T-helper 2 cell treated with Interferon-gamma antibody and Interleukin-4, amounts not matched to agents 100 ng/mL and 5 ng/mL, for 36 hours (primary cell): ENCODE results near the gene CLMN. TPM values are rescaled to one million over a fixed set of nuclear protein-coding genes. Genes with fewer than 3 reads are reported as not detected.

Experiments used
- intact Hi-C: fragments of 100-400 bp; cut with micrococcal nuclease; formaldehyde crosslinking; loops from one replicate; pipeline ENCODE4 v1.15.1; 2023
- total RNA-seq: library from RNA; stranded (reverse); gene quantifications from 2 replicates; pipeline ENCODE4 v1.2.3, GENCODE V29; 2022

CLMN gene
- total RNA-seq, 1 donor from 2014 or later: 1.5 TPM

DNA sequence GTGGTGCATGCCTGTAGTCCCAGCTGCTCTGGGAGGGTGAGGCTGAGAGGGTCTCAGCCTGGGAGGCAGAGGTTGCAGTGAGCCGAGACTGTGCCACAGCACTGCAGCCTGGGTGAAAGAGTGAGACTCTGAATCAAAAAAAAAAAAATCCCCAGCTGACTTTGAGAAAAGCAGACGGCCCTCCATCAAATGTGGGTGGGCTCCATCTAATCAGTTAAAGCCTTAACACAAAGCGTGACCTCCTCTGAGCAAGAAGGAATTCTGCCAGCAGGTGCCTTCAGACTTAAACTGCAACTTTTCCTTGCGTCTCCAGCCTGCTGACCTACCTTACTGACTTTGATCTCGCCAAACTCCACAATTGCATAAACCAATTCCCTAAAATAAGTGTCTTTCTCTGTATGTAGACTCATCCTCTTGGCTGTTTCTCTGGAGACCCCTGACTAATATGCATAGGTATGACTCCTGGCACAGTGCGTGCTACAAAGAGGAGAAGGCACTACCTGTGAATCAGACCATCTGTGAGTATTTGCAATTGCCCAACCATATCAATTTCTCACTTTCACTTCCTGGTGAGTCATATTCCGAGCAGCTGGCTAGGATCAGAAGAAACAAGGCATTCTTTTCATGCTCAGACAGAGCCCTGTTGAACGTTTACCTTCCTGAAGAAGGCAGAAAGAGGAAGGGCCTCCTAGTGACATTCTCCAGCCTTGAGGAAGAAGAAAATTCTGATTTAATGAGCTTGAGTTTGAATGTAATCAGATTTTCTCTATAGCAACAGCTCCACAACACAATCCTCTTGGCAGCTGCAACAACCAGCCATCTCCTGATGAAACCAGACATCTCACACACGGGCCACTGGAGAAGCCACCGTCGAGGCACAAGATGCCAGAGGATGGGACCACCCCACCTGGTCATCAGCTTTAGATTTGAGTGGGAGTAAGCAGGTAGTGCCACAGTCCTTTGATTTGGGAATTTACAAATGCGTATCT is 54.3 kb downstream of the CLMN start:
- intact Hi-C loops: loop anchor here (2.0 to 5.0 kb wide), 2 partner anchors 53 to 108 kb away; partner anchors contain the start of genes CLMN and DICER1

DNA sequence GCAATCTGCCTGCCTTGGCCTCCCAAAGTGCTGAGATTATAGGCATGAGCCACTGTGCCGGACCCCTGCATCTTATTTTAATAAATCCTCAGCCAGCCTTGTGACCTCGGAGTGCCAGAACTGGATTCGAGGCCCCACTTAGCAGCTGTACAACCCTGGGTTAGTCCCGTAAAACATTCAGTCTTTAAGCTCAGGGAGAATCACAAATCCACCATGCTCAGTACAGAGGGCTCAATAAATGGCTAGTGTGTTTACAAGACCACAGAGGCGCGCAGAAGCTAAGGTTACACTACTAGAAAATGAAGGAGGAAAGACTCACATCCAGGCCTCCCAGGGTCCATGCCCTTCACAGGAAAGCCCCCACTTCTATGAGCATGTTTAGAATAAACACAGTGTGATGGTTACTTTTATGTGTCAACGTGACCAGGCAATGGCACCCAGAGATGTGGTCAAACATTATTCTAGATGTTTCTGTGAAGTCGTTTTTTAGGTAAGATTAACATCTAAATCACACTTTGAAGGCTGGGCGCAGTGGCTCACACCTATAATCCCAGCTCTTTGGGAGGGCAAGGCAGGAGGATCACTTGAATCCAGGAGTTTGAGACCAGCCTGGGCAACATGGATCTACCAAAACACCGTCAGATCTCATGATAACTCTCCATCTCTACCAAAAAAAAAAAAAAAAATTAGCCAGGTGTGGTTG is 55.3 kb downstream of the CLMN start:
- intact Hi-C loops: loop anchor here (2.0 kb wide), 1 partner anchor 54 kb away; the partner anchor contains the start of gene CLMN

DNA sequence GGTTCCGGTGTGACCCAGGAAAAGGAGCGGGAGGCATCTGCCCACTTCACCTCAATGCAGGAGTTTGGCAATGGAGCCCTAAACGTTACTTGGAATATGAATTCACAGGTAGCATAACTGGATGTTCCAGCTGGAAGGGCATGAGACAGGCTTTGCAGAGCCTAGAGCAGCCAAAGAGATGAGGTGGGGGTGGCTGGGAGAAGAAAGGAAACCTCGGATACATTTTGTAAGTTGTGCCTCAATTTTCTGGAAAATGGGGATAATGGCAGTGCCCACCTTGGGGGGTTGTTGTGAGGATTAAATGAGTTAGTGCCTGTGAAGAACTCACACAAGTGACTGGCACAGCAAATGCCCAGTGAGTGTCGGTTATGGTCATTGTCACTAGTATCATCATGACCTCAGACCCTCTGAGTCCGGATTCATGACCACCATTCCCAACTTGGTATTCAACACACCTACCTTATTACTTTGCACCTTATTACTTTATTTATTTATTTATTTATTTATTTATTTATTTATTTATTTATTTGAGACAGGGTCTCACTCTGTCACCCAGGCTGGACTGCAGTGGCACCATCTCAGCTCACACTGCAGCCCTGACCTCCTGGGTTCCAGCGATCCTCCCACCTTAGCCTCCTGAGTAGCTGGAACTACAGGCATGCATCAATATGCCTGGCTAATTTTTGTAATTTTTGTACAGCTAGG is 56.0 kb downstream of the CLMN start:
- intact Hi-C loops: loop anchor here (2.0 kb wide), 1 partner anchor 55 kb away; the partner anchor contains the start of gene CLMN

DNA sequence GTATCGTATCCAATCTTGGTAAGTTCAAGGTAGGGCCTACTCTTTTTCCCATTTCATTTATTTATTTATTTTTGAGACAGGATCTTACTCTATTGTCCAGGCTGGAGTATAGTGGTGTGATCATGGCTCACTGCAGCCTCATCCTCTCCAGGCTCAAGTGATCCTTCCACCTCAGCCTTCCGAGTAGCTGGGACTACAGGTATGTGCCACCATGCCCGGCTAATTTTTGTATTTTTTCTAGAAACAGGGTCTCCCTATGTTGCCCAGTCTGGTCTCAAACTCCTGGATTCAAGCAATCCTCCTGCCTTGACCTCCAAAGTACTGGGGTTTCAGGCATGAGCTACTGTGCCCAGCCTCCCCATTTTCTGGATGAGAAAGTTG is 57.2 kb downstream of the CLMN start:
- intact Hi-C loops: no loop called here

DNA sequence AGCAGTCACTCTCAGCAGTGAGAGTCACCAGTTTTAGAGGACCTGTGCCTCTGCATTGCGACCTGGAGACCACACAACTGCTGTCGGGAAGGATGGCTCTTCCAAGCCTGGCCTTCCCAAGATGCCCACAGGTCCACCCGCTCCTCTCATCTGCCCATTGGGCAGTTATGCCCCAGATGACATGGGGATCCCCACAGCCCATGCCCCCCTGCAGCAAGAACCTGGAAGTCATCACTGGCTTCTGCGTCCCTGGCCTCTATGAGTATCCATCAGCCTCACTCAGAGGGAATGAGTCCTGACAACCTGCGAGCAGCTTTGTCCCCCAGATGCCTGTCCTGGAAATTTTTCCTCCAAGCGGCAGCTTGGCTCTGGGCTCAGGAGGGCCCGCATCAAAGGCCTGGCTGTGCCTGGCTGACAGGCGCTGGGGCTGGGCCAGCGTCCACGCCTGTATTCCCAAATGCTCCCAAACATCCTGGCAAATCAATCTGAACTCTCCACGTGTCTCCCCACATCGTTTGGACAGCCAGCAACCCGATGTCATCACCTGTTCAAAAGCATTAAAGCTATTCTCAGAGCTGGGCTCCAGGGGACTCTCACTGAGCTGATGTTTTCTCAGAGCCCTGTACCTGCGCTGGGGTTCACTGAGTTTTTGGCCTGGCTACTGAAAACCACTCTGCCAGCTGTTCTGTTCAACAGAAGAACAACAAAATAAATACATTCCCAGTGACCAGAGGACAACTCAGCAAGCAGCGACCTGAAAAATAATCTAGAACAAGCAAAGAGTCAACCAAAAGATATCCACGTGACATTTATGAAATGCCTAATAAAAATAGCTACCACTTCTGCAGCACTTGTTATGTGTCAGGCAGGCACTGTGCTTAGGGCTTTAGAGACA is 57.8 kb downstream of the CLMN start:
- intact Hi-C loops: no loop called here

DNA sequence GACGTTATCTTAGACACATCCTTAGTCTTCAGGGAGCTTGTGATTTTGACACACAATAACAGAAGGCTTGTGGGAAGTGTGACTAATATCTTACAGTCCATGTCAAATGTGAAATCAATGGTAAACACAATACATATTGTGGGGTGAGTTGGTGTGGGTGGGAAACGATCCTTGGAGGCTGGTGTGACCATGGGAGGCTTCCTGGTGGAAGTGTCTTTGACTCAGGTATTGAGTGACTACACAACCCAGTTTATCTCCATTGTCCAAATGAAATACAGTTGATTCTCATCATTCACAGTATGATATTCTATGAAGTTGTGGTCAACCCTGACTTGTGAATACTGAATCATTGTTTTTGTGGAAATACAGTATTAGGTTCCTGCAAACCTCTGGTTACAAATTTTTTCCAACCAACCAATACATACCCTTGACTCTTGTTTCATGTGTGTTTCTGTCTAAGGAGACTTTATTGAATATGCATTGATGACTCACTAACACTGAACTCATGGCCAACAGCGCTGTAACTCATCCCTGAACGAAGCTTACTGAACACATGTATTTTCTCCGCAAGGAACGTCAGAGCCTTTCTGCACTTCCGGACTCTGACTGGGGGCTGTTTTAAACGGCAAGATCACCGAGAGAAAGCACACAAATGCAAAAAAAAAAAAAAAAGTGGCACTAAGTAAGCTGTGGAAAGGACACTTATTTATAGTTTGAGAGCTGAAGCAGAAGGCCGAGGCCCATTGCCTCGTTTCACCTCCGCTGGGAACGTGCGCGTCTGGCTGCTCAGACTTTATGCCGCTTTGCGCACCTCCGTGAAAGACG is 59.0 kb downstream of the CLMN start:
- intact Hi-C loops: no loop called here

DNA sequence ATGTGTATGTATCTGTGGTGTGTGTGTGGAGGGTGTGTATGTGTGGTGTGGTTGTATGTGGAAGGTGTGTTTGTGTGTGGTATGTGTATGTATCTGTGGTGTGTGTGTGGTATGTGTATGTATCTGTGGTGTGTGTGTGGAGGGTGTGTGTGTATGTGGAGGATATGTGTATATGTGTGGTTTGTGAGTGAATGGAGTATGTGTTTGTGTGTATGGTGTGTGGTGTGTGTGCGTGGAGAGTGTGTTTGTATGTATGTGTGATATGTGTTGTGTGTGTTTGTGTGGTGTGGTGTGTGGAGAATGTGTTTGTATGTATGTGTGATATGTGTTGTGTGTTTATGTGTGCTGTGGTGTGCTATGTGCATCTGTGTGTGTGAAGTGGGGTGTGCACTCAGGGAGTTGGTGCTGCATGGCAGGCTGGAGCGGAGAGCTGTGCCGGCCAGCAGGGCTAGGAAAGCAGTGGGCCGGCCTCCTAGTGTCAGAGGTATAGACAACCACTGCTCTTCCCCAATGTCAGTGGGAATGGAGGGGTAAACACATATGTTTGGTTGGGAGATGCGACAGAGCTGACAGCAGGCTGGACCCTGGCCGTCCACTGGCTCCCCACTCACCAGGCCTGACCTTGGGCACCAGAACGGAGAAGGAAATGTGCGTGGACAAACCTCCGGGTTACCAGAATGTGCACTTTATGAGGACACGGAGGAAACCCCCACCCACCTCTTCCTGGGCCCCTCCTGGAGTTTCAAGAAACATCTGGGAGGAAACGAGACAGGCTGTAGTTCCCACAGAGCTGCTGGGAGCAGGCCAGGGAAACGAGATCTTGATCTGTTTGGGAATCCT is 60.7 kb downstream of the CLMN start:
- intact Hi-C loops: no loop called here

DNA sequence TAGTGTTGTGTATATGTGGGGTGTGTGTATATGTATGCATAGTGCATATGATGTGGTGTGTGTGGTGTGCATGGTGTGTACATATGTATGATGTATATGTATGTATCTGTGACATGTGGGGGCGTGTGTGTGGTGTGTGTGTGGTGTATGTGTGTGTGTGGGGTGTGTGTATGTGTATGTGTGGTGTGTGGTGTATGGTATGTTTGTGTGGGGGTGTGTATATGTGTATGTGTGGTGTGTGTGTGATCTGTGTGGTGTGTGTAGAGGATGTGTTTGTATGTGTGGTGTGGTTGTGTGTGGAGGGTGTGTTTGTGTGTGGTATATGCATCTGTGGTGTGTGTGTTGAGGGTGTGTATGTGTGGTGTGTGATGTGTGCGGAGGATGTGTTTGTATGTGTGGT is 61.6 kb downstream of the CLMN start:
- intact Hi-C loops: no loop called here

DNA sequence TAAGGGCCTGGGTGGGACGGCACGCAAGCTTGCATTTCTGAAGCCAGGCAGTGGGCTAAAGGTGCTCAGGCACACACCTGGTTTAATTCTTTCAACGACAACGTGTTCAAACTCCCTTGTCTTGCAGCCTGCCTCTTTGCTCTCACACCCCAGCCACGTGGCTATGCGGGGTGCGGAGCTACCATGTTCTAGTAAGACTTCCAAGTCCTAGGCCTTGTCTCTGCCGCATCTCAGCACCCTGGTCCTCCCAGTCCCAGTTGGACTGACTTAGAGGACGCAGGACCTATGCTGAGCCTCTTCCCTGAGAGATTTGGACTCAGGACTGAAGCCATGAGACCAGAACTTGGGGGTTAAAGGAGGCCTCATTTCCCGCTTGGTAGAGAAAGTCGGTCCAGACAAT is 62.2 kb downstream of the CLMN start:
- intact Hi-C loops: no loop called here

DNA sequence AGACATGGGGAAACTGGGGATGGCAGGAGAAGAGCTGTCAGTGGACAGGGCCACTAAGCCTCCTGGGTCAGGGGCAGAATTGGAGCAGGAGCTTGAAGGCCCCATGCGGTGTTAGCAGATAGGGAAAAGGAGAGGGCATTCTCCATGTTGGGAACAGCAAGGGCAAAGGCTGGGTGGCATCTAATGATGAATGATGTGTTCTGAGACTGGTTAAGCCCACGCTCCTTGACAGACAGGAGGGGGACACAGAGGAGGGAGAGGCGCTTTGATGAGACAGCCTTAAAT is 63.0 kb downstream of the CLMN start:
- intact Hi-C loops: no loop called here

DNA sequence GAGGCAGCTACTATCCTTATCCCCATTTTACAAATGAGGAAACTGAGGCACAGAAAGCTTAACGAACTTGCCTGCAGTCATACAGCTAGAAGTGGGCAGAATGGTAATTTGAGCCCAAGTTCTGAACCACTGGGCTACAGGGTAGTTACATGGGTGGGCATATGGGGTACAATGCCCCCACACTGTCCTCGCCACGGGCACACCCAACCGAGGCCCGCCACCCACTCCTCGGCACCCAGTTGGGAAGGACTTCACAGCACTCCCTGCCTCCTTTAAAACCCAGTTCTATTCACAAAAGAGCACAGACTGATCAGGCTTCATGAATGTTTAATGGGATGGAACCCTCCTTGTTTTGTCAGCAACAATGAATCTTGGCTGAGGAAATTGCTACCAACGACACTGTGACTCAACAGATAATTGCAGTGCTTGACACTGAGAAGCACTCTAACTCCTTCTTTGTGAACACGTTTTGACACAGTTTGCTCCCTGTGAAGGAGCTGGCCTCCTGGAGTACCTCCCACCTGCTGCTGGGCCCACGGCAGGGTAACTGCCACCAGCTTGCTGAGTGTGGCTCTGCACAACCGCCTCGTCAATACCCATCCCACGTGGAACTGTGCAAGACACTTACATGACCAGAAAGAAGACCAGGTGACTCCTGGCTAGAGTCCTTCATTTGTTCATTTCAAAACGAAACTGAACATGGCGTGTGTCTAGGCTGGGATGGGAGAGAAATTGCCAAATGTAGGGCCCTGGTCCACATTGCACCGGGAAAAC is 63.5 kb downstream of the CLMN start:
- intact Hi-C loops: no loop called here

DNA sequence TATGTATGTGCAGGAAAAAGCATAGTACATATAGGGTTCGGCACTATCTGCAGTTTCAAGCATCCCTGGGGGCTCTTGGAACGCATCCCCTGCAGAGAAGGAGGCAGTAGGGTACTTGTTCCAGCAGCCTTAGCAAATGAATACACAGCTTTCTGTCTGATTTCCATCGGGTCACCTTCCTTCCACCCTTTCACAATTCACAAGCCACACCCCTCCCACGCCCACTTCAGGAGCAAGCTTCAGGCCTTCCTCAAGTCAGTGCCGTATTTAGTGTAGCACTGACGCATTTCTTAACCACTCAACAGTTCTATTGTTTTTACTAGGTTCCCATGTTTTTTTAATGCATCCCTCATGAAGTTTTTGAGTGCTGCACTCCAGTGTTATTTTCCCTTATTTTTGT is 64.2 kb downstream of the CLMN start:
- intact Hi-C loops: no loop called here

DNA sequence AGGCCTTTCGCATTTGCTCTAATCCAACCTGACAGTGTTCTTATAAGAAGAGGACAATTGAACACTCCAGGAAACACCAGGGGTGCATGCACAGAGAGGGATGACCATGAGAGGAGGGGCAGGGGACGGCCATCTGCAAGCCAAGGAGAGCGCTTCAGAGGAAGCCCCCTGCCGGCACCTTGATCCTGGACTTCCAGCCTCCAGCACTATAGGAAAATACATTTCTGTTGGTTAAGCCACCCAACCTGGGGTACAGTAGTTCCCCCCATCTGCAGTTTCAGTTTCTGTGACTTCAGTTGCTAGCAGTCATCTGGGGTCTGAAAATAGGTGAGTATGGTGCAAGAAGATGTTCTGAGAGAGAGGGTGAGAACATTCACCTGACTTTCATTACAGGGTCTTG is 64.7 kb downstream of the CLMN start:
- intact Hi-C loops: no loop called here

DNA sequence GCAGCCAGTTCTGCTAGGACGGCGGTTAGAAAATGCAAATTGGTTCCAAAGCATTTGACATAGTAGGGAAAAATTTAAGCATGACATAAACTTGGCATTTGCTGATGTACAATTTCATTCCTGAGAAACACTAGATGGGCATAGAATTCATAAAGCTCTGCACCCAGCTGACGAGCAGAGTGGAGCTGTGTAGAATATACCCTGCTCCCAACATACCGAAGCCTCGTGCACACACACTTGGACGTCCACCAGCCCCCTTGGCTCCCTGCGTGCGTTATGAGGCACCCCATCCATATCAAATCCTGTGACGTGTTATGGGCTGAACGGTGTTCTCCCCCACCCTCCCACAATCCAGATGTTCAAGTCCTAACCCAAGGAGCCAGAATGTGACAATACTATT is 65.4 kb downstream of the CLMN start:
- intact Hi-C loops: no loop called here

DNA sequence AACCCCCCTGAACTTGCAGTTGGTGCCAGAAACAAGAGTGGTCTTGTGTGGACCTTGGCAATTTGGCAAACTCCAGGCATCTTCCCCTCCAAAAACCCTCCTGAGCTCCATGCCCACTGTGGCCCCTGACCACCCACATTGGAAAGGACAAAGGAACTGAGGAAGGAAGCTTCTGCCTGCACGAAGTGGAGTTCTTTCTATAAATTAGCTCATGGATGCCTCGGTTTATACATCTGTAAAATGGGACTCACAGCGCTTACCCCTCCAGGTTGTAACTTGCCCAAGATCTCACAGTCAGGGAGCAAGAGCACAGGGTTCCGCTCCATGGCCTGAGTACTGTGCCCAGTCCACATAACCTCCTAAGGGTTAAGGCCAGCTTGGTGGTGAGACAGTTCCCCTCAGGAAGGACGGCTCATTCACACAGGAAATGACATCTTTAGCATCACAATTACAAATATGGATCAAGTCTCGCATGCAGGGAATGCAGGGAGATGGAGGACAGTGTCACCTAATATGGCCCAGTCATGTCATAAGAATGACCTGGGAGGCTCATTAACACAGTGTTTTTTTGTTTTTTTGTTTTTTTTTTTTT is 66.6 kb downstream of the CLMN start:
- intact Hi-C loops: no loop called here

DNA sequence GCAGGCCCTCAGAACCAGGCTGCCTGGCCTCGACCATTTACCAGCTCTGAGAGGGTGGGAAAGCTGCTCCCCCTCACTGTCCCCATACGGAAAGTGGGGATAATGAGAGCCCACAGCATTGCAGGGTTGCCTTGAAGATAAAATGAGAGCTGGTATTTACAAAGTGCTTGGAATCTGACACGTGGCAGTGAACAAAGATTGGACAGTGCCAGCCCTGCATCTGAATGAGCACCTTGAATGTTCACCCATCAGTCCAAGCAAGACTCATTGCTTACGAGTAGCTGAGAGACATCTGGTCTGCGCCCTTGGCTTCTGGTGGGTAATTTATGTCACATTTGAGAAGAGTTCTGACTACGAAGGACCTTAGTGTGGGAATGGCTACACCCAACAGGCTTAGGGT is 67.5 kb downstream of the CLMN start:
- intact Hi-C loops: no loop called here

DNA sequence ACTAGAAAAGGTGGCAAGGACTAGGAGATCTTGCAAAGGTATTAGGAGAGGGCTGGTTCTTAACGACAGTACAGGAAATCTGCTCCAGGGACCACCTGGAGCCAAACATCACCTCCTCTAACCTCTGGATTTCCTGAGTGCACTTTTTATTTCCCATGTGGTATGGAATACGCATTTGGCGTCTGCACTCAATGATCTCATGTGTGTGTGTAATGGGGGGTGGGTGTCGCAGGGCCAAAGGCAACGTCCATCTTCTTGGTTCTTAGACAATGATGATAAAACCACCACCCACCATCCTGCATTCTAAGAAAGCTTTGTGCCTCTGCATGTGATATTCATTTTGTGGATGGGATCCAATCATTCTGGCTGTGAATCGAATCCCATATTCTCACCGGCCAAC is 68.8 kb downstream of the CLMN start:
- intact Hi-C loops: no loop called here

DNA sequence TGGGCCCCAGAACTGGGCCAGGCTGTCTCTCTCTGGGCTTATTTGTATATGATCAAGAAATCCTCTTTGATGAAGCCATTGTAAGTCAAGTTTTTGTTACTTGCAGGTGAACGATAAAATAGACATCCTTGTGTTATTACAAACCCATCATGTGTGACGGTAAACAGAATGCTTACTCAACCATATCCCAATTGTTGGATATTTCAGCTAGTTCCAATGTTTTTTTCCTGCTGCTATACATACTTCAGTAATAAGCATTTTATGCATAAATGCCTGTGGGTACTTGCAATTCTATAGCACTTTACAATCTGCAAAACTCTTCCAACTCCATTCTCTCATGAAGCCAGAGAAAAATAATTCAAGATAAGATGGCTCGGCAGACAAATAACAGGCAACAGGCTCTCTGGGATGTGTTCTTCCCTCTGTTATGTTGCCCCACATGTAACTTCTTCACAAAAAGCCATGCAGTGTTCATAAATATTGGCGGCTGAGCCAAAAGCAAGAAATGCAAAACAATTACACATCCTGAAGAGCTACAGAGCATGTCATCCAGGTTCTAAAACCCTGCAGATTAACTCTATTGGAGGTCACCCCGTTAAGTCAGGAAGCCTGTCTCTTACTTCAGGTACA is 69.5 kb downstream of the CLMN start:
- intact Hi-C loops: no loop called here
